HG02884 (cell line): ENCODE data around the gene CAPN9.

Source experiments
- ATAC-seq: cut with Tn5 transposase; IDR thresholded peaks from one replicate; pipeline ENCODE4 v1.9.1; 2021; ENCODE audit warnings: mild to moderate bottlenecking, moderate library complexity; ENCODE audit not compliant: unreplicated experiment

The CAPN9 gene

GRCh38 chr1:230821346-230821745, 74.2 kb downstream of the CAPN9 start:
- ATAC-seq, result no peak

- ATAC-seq, result no peak
Observed at GRCh38 chr1:230822092-230822581, 74.9 kb downstream of the CAPN9 start.

GRCh38 chr1:230823426-230823825, 76.2 kb downstream of the CAPN9 start:
- no peak for ATAC-seq

DNA sequence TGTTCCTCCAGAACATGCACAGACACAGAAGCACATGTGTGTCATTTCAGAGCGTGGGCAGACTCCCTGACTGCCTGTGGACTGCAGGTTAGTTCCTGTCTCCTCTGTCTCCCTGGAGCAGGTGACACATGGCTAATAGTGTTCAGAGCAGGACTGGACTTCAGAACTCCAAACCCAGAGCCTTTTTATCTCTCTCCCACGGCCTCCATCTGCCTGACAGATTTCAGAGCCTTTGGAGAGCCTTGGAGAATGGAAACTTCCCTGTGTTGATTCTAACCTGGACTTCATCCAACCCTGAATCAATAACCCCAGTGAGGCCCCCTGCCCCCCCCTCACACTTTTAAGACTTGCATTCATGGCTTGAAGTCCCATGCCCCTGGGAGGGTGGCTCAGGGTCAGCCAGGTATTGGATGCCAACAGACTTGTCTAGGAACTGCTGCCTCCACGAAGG, 76.8 kb downstream of the CAPN9 start:
- ATAC-seq, result no peak

DNA sequence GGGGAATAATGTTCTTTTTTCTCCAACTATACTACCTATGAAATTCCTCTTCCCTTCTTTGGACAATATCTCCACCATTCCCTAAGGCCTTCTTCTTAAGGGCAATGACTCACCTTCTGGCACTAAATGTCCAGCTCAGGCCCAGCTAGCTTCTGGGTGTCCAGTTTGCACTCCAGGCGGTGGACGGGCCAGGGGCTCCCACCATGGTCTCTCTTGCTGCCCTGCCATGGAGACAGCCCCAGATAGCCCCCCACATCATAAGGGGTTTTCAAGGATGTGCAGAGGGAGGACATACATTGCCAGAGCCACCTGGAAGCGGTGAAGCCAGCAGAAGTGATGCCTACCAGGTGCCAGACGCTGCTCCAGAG, 77.3 kb downstream of the CAPN9 start:
- no peak for ATAC-seq

DNA sequence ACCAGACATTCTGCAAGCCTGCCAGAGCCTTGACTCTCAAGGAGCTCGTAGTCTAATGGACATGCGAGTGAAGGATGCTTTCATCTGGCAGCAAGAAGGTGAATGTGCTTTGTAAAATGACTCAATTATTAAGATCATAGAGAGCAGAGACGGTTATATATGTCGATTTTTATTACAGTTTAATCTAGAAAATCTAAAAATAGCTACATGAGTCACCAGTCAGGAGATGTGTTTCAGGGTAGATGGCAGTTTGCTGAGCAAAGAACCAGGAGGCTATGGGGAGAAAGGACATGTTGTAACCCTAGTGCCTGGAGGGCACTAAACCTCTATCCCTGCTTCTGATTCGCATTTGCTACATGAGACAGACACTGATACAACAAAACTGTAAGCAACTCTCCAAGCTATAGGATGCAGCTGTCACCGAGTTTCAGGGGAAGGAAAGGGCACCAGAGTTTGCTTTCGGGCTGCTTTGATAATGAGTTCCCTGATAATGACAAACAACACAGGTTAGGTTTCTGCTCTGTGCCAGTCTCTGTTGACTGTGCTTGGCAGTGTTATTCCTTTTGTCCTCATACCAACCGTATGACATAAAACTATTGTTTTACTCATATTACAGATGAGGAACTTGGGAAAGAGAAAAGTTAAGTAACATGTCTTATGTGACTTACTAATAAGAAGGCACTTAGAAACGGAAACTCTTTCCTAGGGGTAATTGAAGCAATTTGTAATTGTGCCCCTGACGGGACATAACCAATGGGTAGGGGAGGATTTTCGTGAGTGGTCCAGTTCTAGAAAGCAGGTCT, 77.9 kb downstream of the CAPN9 start:
- ATAC-seq, result no peak

- no peak for ATAC-seq
Observed at GRCh38 chr1:230825761-230826160, 78.6 kb downstream of the CAPN9 start.

- no peak for ATAC-seq
Observed at GRCh38 chr1:230826166-230826875, 79.1 kb downstream of the CAPN9 start.

GRCh38 chr1:230827081-230827681, 80.0 kb downstream of the CAPN9 start:
- ATAC-seq, result no peak

DNA sequence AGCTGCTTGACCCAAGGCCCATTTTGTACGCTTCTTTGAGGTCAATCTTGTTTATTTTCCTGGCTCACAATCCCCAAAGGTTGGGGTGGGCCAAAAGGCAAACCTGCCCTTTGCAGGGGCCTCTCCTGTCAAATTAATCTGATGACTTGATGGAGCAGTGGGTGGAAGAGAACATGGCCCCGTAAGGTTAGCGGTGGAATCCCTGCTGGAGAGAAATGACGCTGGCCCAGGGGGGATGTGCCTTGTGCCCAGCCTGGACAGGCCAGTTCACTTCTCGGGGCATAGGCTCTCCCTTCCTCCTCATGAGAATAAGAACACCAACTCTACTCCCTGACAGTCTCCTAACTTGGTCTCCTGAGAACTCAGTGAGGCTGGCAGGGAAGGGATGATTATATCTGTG, 80.6 kb downstream of the CAPN9 start:
- no peak for ATAC-seq

- ATAC-seq, result no peak
Observed at GRCh38 chr1:230828421-230828820, 81.2 kb downstream of the CAPN9 start.

DNA sequence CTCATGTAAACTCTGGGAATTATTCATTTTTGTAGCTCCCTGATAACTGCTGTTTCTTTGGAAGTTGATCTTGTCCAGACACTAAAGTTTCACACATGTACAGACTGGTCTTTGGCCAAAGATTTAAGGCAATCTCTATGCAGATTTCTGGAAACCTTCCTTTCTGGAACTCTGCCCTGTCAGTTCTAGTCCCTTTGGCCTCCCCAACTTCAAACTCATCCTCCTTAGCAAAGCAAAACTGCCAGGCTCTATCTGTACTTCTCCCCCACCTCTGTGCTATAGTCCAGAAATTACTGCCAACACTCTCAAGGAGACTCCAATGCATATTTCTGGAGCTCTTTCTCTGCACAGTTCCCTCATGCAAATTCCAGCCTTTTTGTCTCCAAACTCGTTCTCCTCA, 84.6 kb downstream of the CAPN9 start:
- ATAC-seq, result no peak

GRCh38 chr1:230832476-230832875, 85.3 kb downstream of the CAPN9 start:
- no peak for ATAC-seq

DNA sequence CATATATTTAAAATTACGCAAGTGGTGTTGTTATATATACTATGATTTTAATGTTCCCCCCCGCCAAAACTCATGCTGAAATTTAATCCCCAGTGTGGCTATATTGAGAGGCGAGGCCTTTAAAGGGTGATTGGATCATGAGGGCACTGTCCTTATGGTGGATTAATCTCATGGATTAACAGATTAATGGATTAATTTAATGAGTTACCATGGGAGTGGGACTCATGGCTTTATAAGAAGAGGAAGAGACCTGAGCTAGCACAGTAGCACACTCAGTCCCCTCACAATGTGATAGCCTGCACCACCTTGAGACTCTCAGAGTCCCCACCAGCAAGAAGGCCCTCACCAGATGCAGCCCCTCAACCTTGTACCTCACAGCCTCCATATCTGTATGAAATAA, 86.3 kb downstream of the CAPN9 start:
- ATAC-seq, result no peak

DNA sequence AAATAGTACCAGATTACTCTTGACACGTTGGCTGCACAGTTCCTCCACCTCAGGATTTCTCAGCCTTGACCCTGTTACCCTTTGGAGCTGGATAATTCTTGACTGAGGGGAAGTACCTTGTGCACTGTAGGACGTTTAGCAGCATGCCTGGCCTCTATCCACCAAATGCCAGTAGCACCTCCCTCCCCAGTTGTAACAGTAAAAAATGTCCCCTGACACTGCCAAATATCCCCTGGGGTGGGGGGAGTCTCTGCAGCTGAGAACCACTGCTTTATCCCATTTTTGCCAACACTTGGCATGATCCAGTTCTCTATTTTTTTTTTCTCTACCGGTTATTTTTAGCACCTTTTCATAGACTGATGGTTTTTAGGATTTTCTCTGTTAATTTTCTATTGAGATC, 87.1 kb downstream of the CAPN9 start:
- ATAC-seq, result no peak

DNA sequence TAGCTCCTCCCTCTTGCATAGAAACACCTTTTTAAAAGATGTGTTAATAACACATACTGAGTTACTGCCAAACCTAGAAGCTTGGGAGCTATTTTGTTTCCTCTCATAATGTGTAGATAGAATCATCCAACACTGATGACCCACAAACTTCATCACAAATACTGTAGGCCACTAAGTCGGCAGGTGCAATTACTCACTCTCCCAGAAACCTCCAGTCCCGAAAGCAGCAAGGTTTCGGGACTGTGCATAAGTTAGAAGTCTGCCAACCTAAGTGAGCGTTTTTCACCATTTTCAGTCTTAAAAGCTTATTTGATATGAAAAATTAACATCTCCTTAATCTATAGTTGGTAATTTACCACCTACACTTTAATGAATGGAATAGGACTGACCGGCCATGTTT, 89.2 kb downstream of the CAPN9 start:
- ATAC-seq, result no peak

GRCh38 chr1:230836793-230837192, 89.6 kb downstream of the CAPN9 start:
- ATAC-seq, result no peak

DNA sequence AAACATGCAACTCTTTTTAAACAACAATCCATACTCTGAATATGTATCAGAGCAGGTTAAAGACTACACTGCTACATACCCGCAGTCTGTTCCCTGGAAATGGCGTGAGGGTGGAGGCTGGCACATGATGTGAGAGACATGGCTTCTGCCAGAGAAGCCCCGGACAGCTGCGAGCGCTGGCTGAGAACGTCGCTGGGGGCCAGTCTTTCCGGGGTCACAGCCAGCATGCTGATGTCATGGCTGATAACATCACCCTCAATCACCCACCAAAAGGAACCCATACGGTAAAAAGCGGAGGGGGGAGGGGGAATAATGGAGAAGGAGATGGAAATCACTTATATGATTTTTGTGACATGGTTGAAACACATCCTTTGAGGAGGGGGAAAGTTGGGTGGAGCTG, 92.0 kb downstream of the CAPN9 start:
- no peak for ATAC-seq

DNA sequence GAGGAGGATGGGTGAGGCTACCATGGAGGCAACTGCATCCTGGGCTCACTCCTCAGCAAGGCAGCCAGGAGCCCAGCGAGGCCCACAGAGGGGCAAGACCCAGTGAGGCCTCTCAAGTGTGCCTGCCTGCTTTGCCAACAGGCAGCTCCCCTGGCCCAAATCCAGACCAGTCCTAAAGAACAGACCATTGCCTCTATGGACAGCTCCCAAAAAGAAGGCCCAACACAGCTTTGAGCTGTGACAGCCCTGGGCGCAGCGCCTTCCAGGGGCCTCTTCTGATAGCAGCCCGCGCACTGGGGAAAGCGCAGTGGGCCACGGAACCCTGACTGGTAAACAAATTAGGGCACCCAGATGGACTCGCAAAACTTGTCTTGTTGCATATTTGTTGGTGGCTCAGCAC, 95.6 kb downstream of the CAPN9 start:
- no peak for ATAC-seq

DNA sequence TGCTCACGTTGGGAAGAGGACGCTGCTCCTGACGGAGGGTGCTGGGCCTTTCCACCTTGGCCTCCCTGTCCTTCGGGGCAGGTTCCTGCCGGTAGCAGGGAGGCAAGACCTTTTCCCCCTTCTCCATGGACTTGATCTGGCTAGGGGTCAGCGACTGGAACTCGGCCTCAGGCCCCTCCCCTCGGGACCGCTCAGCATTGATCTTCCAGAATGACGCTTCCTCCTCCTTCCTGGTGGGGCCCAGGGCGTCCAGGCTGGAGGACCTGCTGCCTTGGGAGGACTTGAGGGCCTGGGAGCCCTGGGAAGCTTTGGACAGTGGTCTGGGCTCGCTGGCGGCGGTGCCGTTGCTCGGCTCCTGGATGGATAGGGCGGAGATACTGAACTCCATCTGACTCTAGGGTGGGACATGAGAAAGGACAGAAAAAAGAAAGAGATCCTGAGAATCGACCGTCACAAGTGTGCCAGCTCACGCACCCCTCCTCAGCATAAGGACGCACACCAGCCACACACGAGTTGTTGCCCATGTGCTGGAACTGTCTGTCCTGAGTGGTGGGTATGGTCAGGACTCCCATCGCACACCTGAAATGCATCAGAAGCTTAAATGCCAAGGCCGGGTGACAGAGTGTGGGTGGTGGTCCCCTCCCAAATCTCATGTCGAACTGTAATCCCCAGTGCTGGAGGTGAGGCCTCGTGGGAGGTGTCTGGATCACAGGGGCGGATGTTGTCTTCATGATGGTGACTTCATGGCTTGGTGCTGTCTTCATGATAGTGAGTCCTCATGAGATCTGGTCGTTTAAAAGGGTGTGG, 96.5 kb downstream of the CAPN9 start:
- no peak for ATAC-seq

DNA sequence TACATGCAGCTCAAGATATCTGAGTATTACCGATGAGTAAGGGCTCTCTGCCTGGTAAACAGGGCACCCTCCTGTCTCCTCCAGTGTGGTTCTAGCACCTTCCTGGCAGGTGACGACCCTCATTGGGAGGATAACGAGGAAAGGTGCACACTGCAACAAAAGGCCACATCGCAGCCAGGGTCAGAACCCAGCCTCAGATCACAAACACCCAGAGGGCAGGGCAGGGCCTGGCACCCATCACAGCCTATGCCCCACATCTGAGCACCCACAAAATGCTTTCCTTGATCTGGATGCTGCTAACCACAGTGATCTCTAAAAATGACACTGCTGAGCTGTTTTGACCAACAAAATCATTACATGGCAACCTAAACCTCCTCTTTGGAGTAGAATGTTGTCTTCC, 97.4 kb downstream of the CAPN9 start:
- ATAC-seq, result no peak
